ENCODE data around the gene SYNE1. TPM values are rescaled to one million over a fixed set of nuclear protein-coding genes. Genes with fewer than 3 reads are reported as not detected.
"Not testable (repeated sequence)": the region's sequence is repeated elsewhere in the genome, so short reads cannot be mapped to it uniquely, and the experiment has no call there.

The SYNE1 gene
- total and polyA plus RNA-seq, 9 donors = 70.4 to 279 (median 154) TPM

DNA sequence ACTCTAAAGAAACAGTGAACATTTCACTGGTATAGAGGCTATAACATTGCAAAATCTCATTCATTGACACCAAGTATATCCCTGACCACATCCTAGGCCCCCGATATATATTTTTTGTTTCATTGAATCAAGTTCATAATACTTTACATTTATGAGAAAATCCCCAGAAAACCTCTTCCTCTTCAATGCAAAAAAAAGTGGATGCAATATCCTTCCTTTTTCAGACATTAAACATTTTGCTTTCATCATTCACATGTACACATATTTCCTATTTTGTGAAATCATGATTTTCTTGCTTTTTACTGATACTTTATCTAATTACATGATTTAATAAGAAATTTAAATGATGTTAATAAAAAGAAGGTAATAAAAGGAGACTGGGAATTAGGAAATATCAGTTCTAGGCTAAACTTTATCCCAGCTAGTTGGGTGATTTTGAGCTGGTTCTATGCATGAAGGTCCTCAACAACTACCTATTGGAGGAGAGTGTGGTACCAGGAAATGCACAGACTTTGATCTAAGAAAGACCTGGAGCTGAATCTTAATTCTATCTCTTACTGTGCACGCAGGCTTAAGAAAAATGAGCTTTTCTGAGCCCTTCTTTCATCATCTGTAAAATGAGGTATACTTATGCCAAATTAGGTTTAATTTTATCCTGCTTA, 4.9 kb downstream of the SYNE1 start:
- H3K4me3 ChIP-seq = no peak overlapping the region
- WGBS, 3 donors = 95 to 97% (median 96%) methylated on average over 2 of the region's 2 CpGs
- no peaks in the 10 kb centered on the region for H3K27me3 ChIP-seq
- intact Hi-C loops (cut with DNase I) = loop anchor here in 1 of 4 donors (10.0 kb wide), 1 partner anchor 77 kb away; no protein-coding TSS in a partner anchor
- no peaks in the 10 kb centered on the region for H3K36me3 ChIP-seq
- TF ChIP-seq EP300 (IDR thresholded peaks at IDR 0.05) = no peak
- TF ChIP-seq, protein P1, sequence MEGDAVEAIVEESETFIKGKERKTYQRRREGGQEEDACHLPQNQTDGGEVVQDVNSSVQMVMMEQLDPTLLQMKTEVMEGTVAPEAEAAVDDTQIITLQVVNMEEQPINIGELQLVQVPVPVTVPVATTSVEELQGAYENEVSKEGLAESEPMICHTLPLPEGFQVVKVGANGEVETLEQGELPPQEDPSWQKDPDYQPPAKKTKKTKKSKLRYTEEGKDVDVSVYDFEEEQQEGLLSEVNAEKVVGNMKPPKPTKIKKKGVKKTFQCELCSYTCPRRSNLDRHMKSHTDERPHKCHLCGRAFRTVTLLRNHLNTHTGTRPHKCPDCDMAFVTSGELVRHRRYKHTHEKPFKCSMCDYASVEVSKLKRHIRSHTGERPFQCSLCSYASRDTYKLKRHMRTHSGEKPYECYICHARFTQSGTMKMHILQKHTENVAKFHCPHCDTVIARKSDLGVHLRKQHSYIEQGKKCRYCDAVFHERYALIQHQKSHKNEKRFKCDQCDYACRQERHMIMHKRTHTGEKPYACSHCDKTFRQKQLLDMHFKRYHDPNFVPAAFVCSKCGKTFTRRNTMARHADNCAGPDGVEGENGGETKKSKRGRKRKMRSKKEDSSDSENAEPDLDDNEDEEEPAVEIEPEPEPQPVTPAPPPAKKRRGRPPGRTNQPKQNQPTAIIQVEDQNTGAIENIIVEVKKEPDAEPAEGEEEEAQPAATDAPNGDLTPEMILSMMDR (IDR thresholded peaks at IDR 0.05) = no peak
- no peak for TF ChIP-seq POLR2A (IDR thresholded peaks at IDR 0.05)
- H3K4me1 ChIP-seq (ENCODE audit: insufficient read depth) = peaks cover under 1% of the 10 kb centered on the region
- DNase-seq = no peak
- no peaks in the 10 kb centered on the region for H3K9me3 ChIP-seq
- no peak overlapping the region for H3K27ac ChIP-seq

DNA sequence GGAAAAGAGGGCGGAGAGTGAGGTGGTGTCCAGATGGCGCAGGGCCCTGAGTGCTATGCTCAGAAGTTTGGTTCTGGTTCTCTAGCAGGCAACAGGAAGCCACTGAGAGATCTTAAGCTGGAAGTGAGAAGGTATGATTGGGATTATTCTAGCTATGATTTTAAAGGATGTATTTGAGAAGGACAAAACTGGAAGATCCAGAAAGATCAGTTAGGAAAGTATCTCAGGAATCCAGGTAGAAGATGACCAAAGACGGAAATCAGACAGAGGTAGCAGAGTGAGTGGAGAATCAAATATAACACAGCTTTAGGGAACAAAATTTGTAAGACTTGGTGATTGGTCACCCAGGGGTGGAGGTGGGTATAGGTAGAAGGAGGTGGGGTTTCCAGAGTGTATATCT, 5.8 kb downstream of the SYNE1 start:
- DNase-seq = no peak
- H3K4me3 ChIP-seq = no peak overlapping the region
- no peaks in the 10 kb centered on the region for H3K9me3 ChIP-seq
- no peaks in the 10 kb centered on the region for H3K4me1 ChIP-seq (ENCODE audit: insufficient read depth)
- no peaks in the 10 kb centered on the region for H3K27me3 ChIP-seq
- 97 to 99% (median 99%) methylated on average over 3 of the region's 3 CpGs for whole genome bisulfite sequencing, 3 donors
- intact Hi-C loops (cut with DNase I) = loop anchor here in 1 of 4 donors (10.0 kb wide), 1 partner anchor 77 kb away; no protein-coding TSS in a partner anchor
- no peaks in the 10 kb centered on the region for H3K36me3 ChIP-seq
- TF ChIP-seq EP300 (IDR thresholded peaks at IDR 0.05) (no peak), POLR2A (IDR thresholded peaks at IDR 0.05) (no peak)
- TF ChIP-seq, protein P1 (IDR thresholded peaks at IDR 0.05) = no peak
- H3K27ac ChIP-seq = no peak overlapping the region

DNA sequence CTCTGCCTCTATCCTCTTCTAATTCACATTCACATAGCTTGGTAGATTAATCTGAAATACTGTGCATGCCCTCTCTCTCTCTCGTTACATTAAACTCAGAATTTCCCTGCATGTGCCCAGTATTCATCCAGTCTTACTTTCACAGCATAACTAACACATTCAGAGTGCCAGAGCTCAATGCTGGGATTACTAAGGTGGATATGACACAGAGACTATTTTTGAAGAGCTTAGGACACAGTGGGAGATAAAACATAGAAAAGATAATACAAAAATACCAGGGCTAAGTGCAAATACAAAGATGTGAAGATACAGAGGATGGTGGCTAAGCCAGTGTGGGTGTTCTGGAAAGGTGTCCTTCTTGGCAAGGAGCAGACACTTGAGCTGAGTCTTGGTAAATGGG, 6.3 kb downstream of the SYNE1 start:
- no peak overlapping the region for H3K27ac ChIP-seq
- H3K4me3 ChIP-seq = no peak overlapping the region
- H3K27me3 ChIP-seq = no peaks in the 10 kb centered on the region
- no peak for DNase-seq
- 79 to 93% (median 92%) methylated on average over 1 of the region's 1 CpG for WGBS, 3 donors
- intact Hi-C loops (cut with DNase I) = loop anchor here in 1 of 4 donors (10.0 kb wide), 1 partner anchor 76 kb away; no protein-coding TSS in a partner anchor
- H3K36me3 ChIP-seq = no peaks in the 10 kb centered on the region
- no peaks in the 10 kb centered on the region for H3K4me1 ChIP-seq (ENCODE audit: insufficient read depth)
- TF ChIP-seq EP300 (IDR thresholded peaks at IDR 0.05) (no peak), POLR2A (IDR thresholded peaks at IDR 0.05) (no peak)
- TF ChIP-seq, protein P1 (IDR thresholded peaks at IDR 0.05) = no peak
- no peaks in the 10 kb centered on the region for H3K9me3 ChIP-seq

DNA sequence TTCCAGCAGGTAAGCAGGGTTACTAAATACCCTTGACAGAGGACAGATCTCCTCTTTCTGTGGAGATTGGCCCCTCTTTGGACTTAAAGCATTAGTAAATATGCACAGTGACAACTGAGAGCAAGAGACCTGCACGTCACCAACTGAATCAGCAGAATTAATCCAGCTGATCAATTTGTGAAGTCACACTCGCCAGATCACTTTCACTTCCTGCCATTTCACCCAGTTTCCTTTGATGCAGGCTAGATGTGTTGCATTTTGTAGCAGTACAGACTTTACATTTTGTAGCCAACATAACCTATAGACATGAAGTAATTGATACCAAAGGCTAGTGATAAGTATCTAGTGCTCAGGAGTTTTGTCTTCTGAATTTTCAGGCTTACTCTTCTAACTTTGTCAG, 11.9 kb downstream of the SYNE1 start:
- no peaks in the 10 kb centered on the region for H3K4me1 ChIP-seq (ENCODE audit: insufficient read depth)
- no peak overlapping the region for H3K27ac ChIP-seq
- H3K36me3 ChIP-seq = no peaks in the 10 kb centered on the region
- H3K4me3 ChIP-seq = no peak overlapping the region
- no peaks in the 10 kb centered on the region for H3K27me3 ChIP-seq
- no peaks in the 10 kb centered on the region for H3K9me3 ChIP-seq
- intact Hi-C loops (cut with DNase I) = no loop called here
- no peak for DNase-seq
- TF ChIP-seq, protein P1 (IDR thresholded peaks at IDR 0.05) = no peak
- no peak for TF ChIP-seq EP300 (IDR thresholded peaks at IDR 0.05)
- TF ChIP-seq POLR2A (IDR thresholded peaks at IDR 0.05) = no peak
- WGBS, 3 donors = 86 to 96% (median 87%) methylated on average over 2 of the region's 2 CpGs

- H3K9me3 ChIP-seq; H3K36me3 ChIP-seq; H3K4me1 ChIP-seq (ENCODE audit: insufficient read depth); H3K4me3 ChIP-seq; intact Hi-C loops (cut with DNase I); DNase-seq; H3K27me3 ChIP-seq; H3K27ac ChIP-seq: not testable (repeated sequence)
- 89 to 96% (median 93%) methylated on average over 3 of the region's 3 CpGs for WGBS, 3 donors
These were observed 22.4 kb downstream of the SYNE1 start for GRCh38 chr6:152614776-152615175.

Data from ovary (tissue), 9 donors.